Kidney epithelial cell (primary cell): ENCODE data around the gene CNIH3. TPM values are rescaled to one million over a fixed set of nuclear protein-coding genes. Genes with fewer than 3 reads are reported as not detected.

ENCODE experiments used
- DNase-seq: peaks from one replicate; pipeline ENCODE4 v3.0.0-alpha.2; 2010; ENCODE audit warnings: low read depth
- H3K27me3 ChIP-seq: 2 replicates; pipeline ENCODE4 v1.6.0; 2011; ENCODE audit warnings: low read length; ENCODE audit not compliant: control insufficient read depth, insufficient read depth
- H3K36me3 ChIP-seq: 2 replicates; pipeline ENCODE4 v1.5.1; 2011; ENCODE audit warnings: low read length; ENCODE audit not compliant: control insufficient read depth, insufficient read depth
- H3K4me3 ChIP-seq: 2 replicates; pipeline ENCODE4 v1.5.1; 2011; ENCODE audit warnings: low read depth, mild to moderate bottlenecking, control low read depth, low read length
- CTCF ChIP-seq: IDR thresholded peaks from 2 replicates; pipeline ENCODE4 v1.5.1; 2011; ENCODE audit warnings: mild to moderate bottlenecking, moderate library complexity, low read length, control low read depth, inconsistent platforms; ENCODE audit not compliant: insufficient read depth, poor library complexity, severe bottlenecking
- total RNA-seq: library from RNA; depleted of rRNA; stranded (reverse); fragments of >200 nt; gene quantifications from 2 replicates; pipeline ENCODE4 v1.2.3, GENCODE V29; 2015

Gene CNIH3
- total RNA-seq, 1 donor from 2014 or later = 4.2 TPM

- no peak for DNase-seq
- Histone ChIP-seq H3K36me3 (no peaks in the 10 kb centered on the region), H3K4me3 (no peak overlapping the region), H3K27me3 (no peaks in the 10 kb centered on the region)
- no peak for TF ChIP-seq CTCF
These were observed 71.3 kb downstream of the CNIH3 start for GRCh38 chr1:224687465-224687864.

GRCh38 chr1:224689374-224689773, 73.3 kb downstream of the CNIH3 start:
- TF ChIP-seq CTCF = no peak
- H3K27me3 ChIP-seq = no peaks in the 10 kb centered on the region
- no peaks in the 10 kb centered on the region for H3K36me3 ChIP-seq
- DNase-seq = no peak
- no peak overlapping the region for H3K4me3 ChIP-seq

- Histone ChIP-seq H3K27me3 (no peaks in the 10 kb centered on the region), H3K4me3 (no peak overlapping the region), H3K36me3 (no peaks in the 10 kb centered on the region)
- DNase-seq = no peak
- no peak for TF ChIP-seq CTCF
These were observed 74.5 kb downstream of the CNIH3 start for GRCh38 chr1:224690576-224690975.

GRCh38 chr1:224691148-224691925, 75.2 kb downstream of the CNIH3 start:
- no peak for TF ChIP-seq CTCF
- Histone ChIP-seq H3K4me3 (no peak overlapping the region), H3K27me3 (no peaks in the 10 kb centered on the region), H3K36me3 (no peaks in the 10 kb centered on the region)
- no peak for DNase-seq

- Histone ChIP-seq H3K27me3 (no peaks in the 10 kb centered on the region), H3K36me3 (no peaks in the 10 kb centered on the region), H3K4me3 (no peak overlapping the region)
- no peak for TF ChIP-seq CTCF
- no peak for DNase-seq
These were observed 78.9 kb downstream of the CNIH3 start for GRCh38 chr1:224694969-224695368.

- no peaks in the 10 kb centered on the region for H3K27me3 ChIP-seq
- no peak for DNase-seq
- H3K36me3 ChIP-seq = no peaks in the 10 kb centered on the region
These were observed 79.9 kb downstream of the CNIH3 start for GRCh38 chr1:224696021-224696420.

More at GRCh38 chr1:224696021-224696420, 79.9 kb downstream of the CNIH3 start:
- H3K4me3 ChIP-seq = no peak overlapping the region
- TF ChIP-seq CTCF = no peak
